Colonic mucosa (tissue), 4 donors: ENCODE results near the gene BLOC1S1. TPM values are rescaled to one million over a fixed set of nuclear protein-coding genes. Genes with fewer than 3 reads are reported as not detected.

Experiments
- DNase-seq: peaks from one replicate; pipeline ENCODE4 v3.0.0-alpha.2; 2020
- H3K27ac ChIP-seq: fragments of 200-600 bp; one replicate; pipeline ENCODE4 v1.8.0; 2021
- H3K27me3 ChIP-seq: fragments of 200-600 bp; one replicate; pipeline ENCODE4 v1.8.0; 2021
- H3K36me3 ChIP-seq: fragments of 200-600 bp; one replicate; pipeline ENCODE4 v1.8.0; 2021
- H3K4me1 ChIP-seq: fragments of 200-600 bp; one replicate; pipeline ENCODE4 v1.8.0; 2021; ENCODE audit warnings: mild to moderate bottlenecking
- H3K4me3 ChIP-seq: fragments of 200-600 bp; one replicate; pipeline ENCODE4 v1.8.0; 2021
- H3K9ac ChIP-seq, 2 donors: one replicate each; pipeline ENCODE4 v1.7.0; 2013; ENCODE audit warnings: control low read depth in 2 of 2, low read depth in 2 of 2, low read length in 2 of 2
- H3K9me3 ChIP-seq: fragments of 200-600 bp; one replicate; pipeline ENCODE4 v1.8.0; 2021
- intact Hi-C: fragments of 100-400 bp; cut with DNase I; formaldehyde crosslinking; loops from one replicate; pipeline ENCODE4 v1.14.1; 2022
- total RNA-seq, 2 donors: library from RNA; stranded (reverse); fragmentation: NEBNext Ultra II Directional in 1 of 2; extraction: Animal tissue kit (Norgen Biotek cat#: 25700) in 1 of 2; gene quantifications; one replicate each; pipeline ENCODE4 v1.2.1, GENCODE V29; 2021
- TF ChIP-seq, protein P1 (sequence below): fragments of 200-600 bp; IDR thresholded peaks from one replicate; pipeline ENCODE4 v1.8.0; 2022; ENCODE audit warnings: antibody characterized with exemption, mild to moderate bottlenecking
- donor health status: healthy.
- donor health status: DM: no; HTN: no; CAD: no.
- donor health status: DM: no; HTN: no; CAD: no.

BLOC1S1 gene
- total RNA-seq, 2 donors from 2014 or later = 214 to 242 TPM

DNA sequence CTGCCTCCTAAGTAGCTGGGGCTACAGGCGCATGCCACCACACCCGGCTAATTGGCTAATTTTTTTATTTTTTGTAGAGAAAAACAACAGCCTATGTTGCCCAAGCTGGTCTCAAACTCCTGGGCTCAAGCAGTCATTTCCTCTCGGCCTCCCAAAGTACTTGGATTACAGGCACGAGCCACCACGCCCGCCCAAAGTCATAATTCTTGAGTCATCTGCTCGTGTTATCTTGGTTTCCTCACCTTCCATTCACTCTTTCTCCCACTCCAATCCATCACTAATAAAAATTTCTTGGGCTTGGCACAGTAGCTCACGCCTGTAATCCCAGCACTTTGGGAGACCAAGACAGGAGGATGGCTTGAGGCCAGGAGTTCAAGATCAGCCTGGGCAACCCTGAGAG is 40.2 kb upstream of the BLOC1S1 start:
- DNase-seq = peak; percentile 56
- intact Hi-C loops = no loop called here
- TF ChIP-seq, protein P1, sequence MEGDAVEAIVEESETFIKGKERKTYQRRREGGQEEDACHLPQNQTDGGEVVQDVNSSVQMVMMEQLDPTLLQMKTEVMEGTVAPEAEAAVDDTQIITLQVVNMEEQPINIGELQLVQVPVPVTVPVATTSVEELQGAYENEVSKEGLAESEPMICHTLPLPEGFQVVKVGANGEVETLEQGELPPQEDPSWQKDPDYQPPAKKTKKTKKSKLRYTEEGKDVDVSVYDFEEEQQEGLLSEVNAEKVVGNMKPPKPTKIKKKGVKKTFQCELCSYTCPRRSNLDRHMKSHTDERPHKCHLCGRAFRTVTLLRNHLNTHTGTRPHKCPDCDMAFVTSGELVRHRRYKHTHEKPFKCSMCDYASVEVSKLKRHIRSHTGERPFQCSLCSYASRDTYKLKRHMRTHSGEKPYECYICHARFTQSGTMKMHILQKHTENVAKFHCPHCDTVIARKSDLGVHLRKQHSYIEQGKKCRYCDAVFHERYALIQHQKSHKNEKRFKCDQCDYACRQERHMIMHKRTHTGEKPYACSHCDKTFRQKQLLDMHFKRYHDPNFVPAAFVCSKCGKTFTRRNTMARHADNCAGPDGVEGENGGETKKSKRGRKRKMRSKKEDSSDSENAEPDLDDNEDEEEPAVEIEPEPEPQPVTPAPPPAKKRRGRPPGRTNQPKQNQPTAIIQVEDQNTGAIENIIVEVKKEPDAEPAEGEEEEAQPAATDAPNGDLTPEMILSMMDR = no peak
- Histone ChIP-seq H3K9ac (no peak overlapping the region), H3K27me3 (no peaks in the 10 kb centered on the region), H3K4me1 (no peaks in the 10 kb centered on the region), H3K4me3 (no peak overlapping the region), H3K36me3 (no peaks in the 10 kb centered on the region), H3K27ac (no peak overlapping the region), H3K9me3 (no peaks in the 10 kb centered on the region)

DNA sequence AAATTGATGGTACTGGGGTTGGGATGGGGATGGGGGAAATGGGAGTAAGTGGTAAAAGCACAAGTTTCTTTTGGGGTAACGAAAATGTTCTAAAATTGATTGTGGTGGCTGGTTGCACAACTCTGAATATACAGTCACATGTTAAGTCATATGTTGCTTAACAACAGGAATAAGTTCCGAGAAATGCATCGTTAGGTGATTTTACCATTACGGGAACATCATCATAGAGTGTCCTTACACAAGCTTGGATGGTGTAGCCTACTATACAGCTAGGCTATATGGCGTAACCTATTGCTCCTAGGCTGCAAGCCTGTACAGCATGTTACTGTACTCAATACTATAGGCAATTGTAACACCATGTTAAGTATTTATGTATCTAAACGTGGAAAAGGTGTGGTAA is 39.1 kb upstream of the BLOC1S1 start:
- Histone ChIP-seq H3K36me3 (no peaks in the 10 kb centered on the region), H3K9ac (no peak overlapping the region), H3K9me3 (no peaks in the 10 kb centered on the region), H3K27me3 (no peaks in the 10 kb centered on the region), H3K27ac (no peak overlapping the region), H3K4me3 (no peak overlapping the region), H3K4me1 (no peaks in the 10 kb centered on the region)
- intact Hi-C loops = no loop called here
- no peak for DNase-seq
- TF ChIP-seq, protein P1 = no peak

DNA sequence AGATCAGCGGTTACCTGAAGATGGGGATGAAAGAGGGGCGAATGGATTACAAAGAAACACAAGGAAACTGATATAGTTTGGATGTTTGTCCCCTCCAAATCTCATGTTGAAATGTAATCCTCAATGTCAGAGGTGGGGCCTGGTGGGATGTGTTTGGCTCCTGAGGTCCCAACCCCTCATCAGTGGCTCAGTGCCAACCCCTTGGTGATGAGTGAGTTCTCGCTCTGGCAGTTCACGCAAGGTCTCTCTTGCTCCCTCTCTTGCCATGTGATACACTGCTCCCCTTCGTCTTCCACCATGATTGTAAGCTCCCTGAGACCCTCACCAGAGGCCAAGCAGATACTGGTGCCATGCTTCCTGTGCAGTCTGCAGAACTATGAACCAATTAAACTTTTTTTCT is 36.2 kb upstream of the BLOC1S1 start:
- TF ChIP-seq, protein P1 = no peak
- Histone ChIP-seq H3K4me1 (peaks cover 4% of the 10 kb centered on the region), H3K27ac (no peak overlapping the region), H3K36me3 (no peaks in the 10 kb centered on the region), H3K27me3 (no peaks in the 10 kb centered on the region), H3K4me3 (no peak overlapping the region), H3K9me3 (no peaks in the 10 kb centered on the region), H3K9ac (no peak overlapping the region)
- no peak for DNase-seq
- intact Hi-C loops = loop anchor here (5.0 kb wide), 1 partner anchor 43 kb away; the partner anchor contains the start of gene RDH5

DNA sequence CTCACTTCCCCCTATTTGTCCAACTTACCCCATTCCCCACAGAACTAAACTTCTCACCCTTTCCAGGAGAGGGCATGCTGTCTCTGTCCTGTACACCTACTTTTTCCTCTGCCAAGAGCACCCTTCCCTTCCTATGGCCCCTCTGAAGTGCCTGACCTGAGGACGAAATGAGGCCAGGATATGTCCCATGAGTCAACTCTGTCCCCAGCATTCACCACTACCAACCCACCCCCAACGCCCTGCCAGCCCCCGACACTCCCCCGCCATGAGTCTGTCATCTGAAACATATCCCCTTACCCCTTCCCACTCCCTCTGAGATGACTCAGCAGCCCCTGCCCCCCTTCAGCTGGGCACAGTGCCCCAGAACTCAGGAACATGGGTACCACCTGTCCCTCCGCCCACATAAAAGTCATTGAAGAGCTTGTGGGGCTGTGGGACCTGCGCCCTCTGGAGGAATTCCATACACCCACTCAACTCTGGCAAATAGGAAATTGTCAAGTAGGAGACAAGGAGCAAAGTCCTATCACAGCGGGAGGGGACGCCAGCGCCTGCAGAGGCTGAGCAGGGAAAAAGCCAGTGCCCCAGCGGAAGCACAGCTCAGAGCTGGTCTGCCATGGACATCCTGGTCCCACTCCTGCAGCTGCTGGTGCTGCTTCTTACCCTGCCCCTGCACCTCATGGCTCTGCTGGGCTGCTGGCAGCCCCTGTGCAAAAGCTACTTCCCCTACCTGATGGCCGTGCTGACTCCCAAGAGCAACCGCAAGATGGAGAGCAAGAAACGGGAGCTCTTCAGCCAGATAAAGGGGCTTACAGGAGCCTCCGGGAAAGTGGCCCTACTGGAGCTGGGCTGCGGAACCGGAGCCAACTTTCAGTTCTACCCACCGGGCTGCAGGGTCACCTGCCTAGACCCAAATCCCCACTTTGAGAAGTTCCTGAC is 34.4 kb upstream of the BLOC1S1 start:
- H3K9ac ChIP-seq = peak overlapping the region in 1 of 2 donors; percentile 94
- peak overlapping the region; percentile 46 for H3K4me3 ChIP-seq
- DNase-seq = peak; percentile 90
- H3K9me3 ChIP-seq = no peaks in the 10 kb centered on the region
- H3K36me3 ChIP-seq = no peaks in the 10 kb centered on the region
- H3K4me1 ChIP-seq = peaks cover 4% of the 10 kb centered on the region
- intact Hi-C loops = loop anchor here (5.0 kb wide), 1 partner anchor 41 kb away; the partner anchor contains the start of gene RDH5
- TF ChIP-seq, protein P1 = peak; percentile 49
- H3K27ac ChIP-seq = no peak overlapping the region
- H3K27me3 ChIP-seq = no peaks in the 10 kb centered on the region

DNA sequence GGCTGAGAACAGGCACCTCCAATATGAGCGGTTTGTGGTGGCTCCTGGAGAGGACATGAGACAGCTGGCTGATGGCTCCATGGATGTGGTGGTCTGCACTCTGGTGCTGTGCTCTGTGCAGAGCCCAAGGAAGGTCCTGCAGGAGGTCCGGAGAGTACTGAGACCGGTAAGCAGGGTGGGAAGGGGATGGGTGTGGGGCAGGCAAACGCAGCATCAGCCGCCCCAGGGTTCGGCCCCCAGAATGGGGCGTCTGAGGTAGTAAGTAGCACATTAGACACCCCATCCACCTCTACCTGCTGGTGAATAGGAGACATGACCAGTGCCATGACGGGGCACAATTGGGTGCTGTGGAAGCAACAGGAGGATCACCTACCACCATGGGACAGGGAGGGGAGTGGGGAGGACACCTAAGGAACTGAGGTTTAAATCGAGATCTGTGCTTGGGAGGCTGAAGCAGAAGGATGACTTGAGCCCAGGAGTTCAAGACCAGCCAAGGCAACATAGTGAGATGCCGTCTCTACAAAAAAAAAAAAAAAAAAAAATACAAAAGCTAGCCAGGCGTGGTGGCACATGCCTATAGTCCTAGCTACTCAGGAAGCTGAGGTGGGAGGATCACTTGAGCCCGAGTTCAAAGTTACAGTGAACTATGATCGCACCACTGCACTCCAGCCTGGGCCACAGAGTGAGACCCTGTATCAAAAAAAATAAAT is 33.6 kb upstream of the BLOC1S1 start:
- Histone ChIP-seq H3K9me3 (no peaks in the 10 kb centered on the region), H3K36me3 (no peaks in the 10 kb centered on the region), H3K9ac (peak overlapping the region in 1 of 2 donors; percentile 94), H3K27me3 (no peaks in the 10 kb centered on the region), H3K27ac (no peak overlapping the region), H3K4me1 (peaks cover 4% of the 10 kb centered on the region), H3K4me3 (peak overlapping the region; percentile 46)
- DNase-seq = no peak
- intact Hi-C loops = loop anchor here (5.0 kb wide), 1 partner anchor 40 kb away; the partner anchor contains the start of gene RDH5
- TF ChIP-seq, protein P1 = no peak
